Mesendoderm (in vitro differentiated cells): ENCODE results near the gene DDX5.

Experiments used
- DNase-seq: peaks from one replicate; pipeline ENCODE4 v3.0.0; 2013
- H2AK5ac ChIP-seq: 2 replicates; pipeline ENCODE4 v1.6.1; 2013; ENCODE audit warnings: low read length, inconsistent platforms
- H2BK120ac ChIP-seq: 2 replicates; pipeline ENCODE4 v1.6.1; 2013; ENCODE audit warnings: low read depth, mild to moderate bottlenecking, low read length, moderate library complexity, mixed read lengths
- H2BK15ac ChIP-seq: replicated peaks from 2 replicates; pipeline ENCODE4 v1.6.1; 2013; ENCODE audit warnings: low read depth, mild to moderate bottlenecking, moderate library complexity
- H2BK5ac ChIP-seq: 2 replicates; pipeline ENCODE4 v1.6.1; 2013; ENCODE audit warnings: low read length, inconsistent platforms
- H3K18ac ChIP-seq: 2 replicates; pipeline ENCODE4 v1.6.1; 2013; ENCODE audit warnings: mild to moderate bottlenecking, low read length, mixed read lengths
- H3K23ac ChIP-seq: one replicate; pipeline ENCODE4 v1.6.1; 2013; ENCODE audit warnings: low read length
- H3K27ac ChIP-seq: 2 replicates; pipeline ENCODE4 v1.5.1; 2013; ENCODE audit warnings: low read depth, mild to moderate bottlenecking, inconsistent platforms, low read length, moderate library complexity
- H3K27me3 ChIP-seq: 2 replicates; pipeline ENCODE4 v1.6.1; 2013; ENCODE audit warnings: low read length, control low read depth, mild to moderate bottlenecking, inconsistent platforms; ENCODE audit not compliant: insufficient read depth, poor library complexity
- H3K36me3 ChIP-seq: 2 replicates; pipeline ENCODE4 v1.6.1; 2013; ENCODE audit warnings: low read length, inconsistent platforms; ENCODE audit not compliant: control insufficient read depth, insufficient read depth
- H3K4ac ChIP-seq: one replicate; pipeline ENCODE4 v1.6.1; 2013; ENCODE audit warnings: low read depth, mild to moderate bottlenecking, low read length, moderate library complexity
- H3K4me1 ChIP-seq: 2 replicates; pipeline ENCODE4 v1.6.1; 2013; ENCODE audit warnings: low read depth, low read length, inconsistent platforms; ENCODE audit not compliant: control insufficient read depth
- H3K4me2 ChIP-seq: 2 replicates; pipeline ENCODE4 v1.6.1; 2013; ENCODE audit warnings: low read length
- H3K4me3 ChIP-seq: 2 replicates; pipeline ENCODE4 v1.5.1; 2013; ENCODE audit warnings: mild to moderate bottlenecking, low read length
- H3K56ac ChIP-seq: one replicate; pipeline ENCODE4 v1.6.1; 2013; ENCODE audit warnings: low read length
- H3K79me1 ChIP-seq: 2 replicates; pipeline ENCODE4 v1.6.1; 2013; ENCODE audit warnings: low read length, inconsistent platforms
- H3K79me2 ChIP-seq: 2 replicates; pipeline ENCODE4 v1.6.1; 2013; ENCODE audit warnings: mild to moderate bottlenecking, low read length; ENCODE audit not compliant: control insufficient read depth, insufficient read depth
- H3K9ac ChIP-seq: 2 replicates; pipeline ENCODE4 v1.6.1; 2013; ENCODE audit warnings: low read length, inconsistent platforms
- H4K5ac ChIP-seq: one replicate; pipeline ENCODE4 v1.6.1; 2013; ENCODE audit warnings: low read length
- H4K8ac ChIP-seq: one replicate; pipeline ENCODE4 v1.6.1; 2013; ENCODE audit warnings: low read depth, mild to moderate bottlenecking, control low read depth, low read length, moderate library complexity
- WGBS: extraction: QIAGEN DNeasy Blood & Tissue Kit; methylation state at CpG from one replicate; pipeline ENCODE4 v1.1.7; 2013; ENCODE audit warnings: low lambda C conversion rate, missing lambda C conversion rate; ENCODE audit not compliant: insufficient coverage; ENCODE audit errors: extremely low coverage; 5-methylcytosine and 5-hydroxymethylcytosine counted together

DDX5 gene

DNA sequence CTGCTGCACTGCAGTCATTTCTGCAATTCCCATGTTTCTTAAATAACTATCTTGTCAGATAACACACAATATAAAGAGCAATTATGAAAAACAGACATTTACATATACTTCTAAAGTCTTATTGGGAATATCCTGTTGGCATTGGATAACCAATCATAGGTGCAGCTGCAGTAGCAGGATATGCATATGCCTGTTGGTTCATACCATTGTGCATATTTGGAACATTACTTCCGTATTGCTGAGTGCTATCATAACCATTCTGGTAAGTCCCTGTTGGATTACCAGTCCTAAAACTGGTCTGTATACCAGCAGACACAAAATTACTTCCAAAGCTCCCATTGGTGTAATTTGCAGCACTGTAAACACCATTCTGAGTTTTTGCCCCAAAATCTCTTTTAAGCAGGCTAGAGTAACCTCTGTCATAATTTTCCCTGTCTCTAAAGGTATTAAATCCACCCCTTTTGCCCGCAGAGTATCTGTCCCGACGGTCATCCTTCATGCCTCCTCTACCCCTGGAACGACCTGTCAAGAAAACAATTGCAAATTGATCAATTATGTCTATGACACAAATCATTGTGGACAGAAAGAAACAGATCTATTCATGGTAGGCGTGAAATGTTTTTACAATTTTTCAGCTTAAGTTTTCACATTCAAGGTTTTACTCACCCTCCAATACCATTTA, 6.1 kb downstream of the DDX5 start:
- no peak overlapping the region for H2BK15ac ChIP-seq
- no peak overlapping the region for H3K27ac ChIP-seq
- no peaks in the 10 kb centered on the region for H3K4me1 ChIP-seq
- no peak overlapping the region for H2AK5ac ChIP-seq
- H3K18ac ChIP-seq: no peak overlapping the region
- H2BK5ac ChIP-seq: no peak overlapping the region
- H4K5ac ChIP-seq: no peak overlapping the region
- H3K79me1 ChIP-seq: peaks cover 17% of the 10 kb centered on the region
- DNase-seq: no peak
- no peak overlapping the region for H2BK120ac ChIP-seq
- H3K9ac ChIP-seq: no peak overlapping the region
- no peak overlapping the region for H3K4ac ChIP-seq
- H3K4me3 ChIP-seq: no peak overlapping the region
- H3K4me2 ChIP-seq: no peak overlapping the region
- no CpG with 5 or more reads among the region's 6 CpGs for WGBS
- H3K56ac ChIP-seq: no peak overlapping the region
- H3K36me3 ChIP-seq: peaks cover 31% of the 10 kb centered on the region
- no peaks in the 10 kb centered on the region for H3K27me3 ChIP-seq
- H3K23ac ChIP-seq: no peak overlapping the region
- H4K8ac ChIP-seq: no peak overlapping the region
- peaks cover 50% of the 10 kb centered on the region for H3K79me2 ChIP-seq

DNA sequence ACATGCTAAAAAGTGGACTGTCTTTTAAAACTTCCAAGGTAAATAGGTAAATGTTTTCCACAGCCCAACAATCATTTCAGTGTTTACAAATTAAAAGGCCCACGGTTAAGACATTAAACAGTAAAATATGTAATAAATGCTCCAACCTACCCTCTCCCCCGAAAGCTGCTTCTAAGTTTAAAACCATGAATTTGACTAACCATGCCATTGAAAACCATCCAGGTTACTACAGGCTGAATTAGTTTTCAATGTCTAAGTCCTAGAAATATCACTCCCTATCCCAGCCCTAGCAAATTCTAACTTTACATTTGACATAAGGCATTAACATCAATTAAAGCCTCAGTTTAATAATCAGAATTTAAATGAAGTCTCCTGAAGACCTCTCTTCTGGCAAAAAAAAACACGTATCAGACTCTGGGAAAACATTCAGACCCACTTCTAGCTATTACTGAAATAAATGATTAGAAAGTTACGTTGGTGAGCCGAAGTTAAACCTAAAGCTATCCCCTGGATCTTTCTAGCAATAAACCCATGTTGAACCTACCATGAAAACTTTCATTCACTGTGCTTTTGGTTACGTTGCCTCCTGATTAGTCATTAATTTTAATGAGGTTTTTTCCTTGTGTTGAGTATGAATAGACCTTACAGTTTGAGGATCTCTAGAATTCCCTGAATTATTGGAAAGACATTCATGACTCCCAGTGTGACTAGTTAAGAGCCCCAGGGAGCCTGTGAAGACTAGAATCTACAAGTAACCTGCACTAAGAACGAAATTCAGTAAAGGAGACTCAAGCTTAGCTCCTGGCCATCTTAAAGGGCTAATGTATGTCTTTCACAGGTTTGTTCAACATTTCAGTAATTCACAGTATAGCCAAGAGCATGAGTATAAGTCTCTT, 7.5 kb downstream of the DDX5 start:
- peaks cover 17% of the 10 kb centered on the region for H3K79me1 ChIP-seq
- H2BK120ac ChIP-seq: no peak overlapping the region
- H2BK5ac ChIP-seq: no peak overlapping the region
- no CpG with 5 or more reads among the region's 7 CpGs for WGBS
- H3K4me2 ChIP-seq: no peak overlapping the region
- no peak overlapping the region for H3K4ac ChIP-seq
- peaks cover 38% of the 10 kb centered on the region for H3K79me2 ChIP-seq
- peaks cover 27% of the 10 kb centered on the region for H3K36me3 ChIP-seq
- no peak overlapping the region for H3K23ac ChIP-seq
- H3K4me3 ChIP-seq: no peak overlapping the region
- no peak overlapping the region for H4K5ac ChIP-seq
- H4K8ac ChIP-seq: no peak overlapping the region
- H3K18ac ChIP-seq: no peak overlapping the region
- H3K27ac ChIP-seq: no peak overlapping the region
- no peaks in the 10 kb centered on the region for H3K27me3 ChIP-seq
- peak overlapping the region; percentile 6 for H3K9ac ChIP-seq
- no peak overlapping the region for H2BK15ac ChIP-seq
- H3K4me1 ChIP-seq: no peaks in the 10 kb centered on the region
- H2AK5ac ChIP-seq: no peak overlapping the region
- no peak for DNase-seq
- no peak overlapping the region for H3K56ac ChIP-seq

DNA sequence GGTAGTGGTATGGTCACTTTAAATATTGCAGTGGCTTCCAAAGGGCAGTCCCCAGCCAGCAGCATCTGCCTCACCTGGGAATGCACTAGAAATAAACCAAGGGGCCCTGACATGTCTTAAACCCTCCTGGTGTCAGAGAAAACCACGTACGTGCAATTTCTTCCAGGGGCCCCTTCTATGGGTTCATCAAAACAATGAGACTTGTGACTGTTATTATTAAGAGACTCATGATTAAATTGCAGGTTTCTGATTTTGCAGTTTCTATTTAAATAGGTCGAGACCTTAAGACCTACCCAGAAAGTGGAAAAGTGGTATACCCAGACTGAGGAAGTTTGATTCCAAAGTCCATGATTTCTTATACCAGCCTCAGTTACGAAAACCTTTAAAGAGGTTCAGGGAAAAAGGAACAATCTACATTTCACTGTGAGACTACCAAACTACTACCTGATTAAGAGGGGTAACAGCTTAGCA, 8.5 kb downstream of the DDX5 start:
- Histone ChIP-seq H3K9ac (peak overlapping the region; percentile 50), H3K79me2 (peaks cover 29% of the 10 kb centered on the region), H3K4me1 (no peaks in the 10 kb centered on the region), H3K36me3 (peaks cover 21% of the 10 kb centered on the region), H3K4me2 (no peak overlapping the region), H4K8ac (no peak overlapping the region), H2BK5ac (no peak overlapping the region), H3K4me3 (no peak overlapping the region), H2AK5ac (no peak overlapping the region), H3K18ac (no peak overlapping the region), H3K79me1 (peaks cover 13% of the 10 kb centered on the region), H3K27ac (peak overlapping the region; percentile 69), H2BK15ac (no peak overlapping the region), H3K4ac (no peak overlapping the region), H3K27me3 (no peaks in the 10 kb centered on the region), H3K56ac (no peak overlapping the region), H2BK120ac (no peak overlapping the region), H4K5ac (no peak overlapping the region), H3K23ac (no peak overlapping the region)
- WGBS: no CpG with 5 or more reads among the region's 4 CpGs
- DNase-seq: no peak

DNA sequence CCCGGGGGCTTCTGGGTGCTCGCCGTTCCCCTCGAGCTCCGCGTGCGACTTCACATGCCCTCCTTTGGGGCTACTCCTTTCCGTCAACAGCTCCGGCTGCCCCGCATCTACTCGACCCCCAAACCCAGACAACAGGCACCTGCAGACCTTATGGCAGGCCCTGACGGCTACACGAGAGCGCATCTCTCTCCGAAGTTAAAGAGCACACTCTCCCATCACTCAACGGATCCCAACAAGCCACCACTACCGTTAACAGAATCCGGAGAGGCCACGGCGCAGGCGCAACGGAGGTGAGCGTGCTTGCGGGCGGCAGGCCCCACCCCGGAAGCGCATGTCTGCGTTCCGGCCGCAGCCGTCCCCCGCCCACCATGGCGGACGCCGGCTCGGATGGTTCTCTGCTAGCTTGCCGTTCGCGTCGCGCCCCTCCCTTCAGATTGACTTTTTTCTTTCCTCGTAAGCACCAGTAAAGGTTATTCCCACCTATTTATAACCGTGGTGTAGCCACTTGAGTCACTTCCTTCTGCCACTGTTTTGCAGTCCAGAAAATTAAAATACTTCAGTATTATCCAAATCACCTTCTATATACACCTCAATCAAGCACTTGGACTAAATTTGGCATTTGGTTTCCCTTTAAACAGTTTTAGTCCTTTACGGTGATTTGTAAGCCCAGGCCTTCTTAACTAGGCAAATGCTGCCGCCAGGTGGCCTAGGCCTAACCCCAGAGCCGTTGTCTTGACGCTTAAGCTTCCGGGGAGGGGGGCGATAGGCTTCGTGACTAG, 9.1 kb downstream of the DDX5 start, which contains the start of gene POLG2:
Gene POLG2, minus strand, starts transcription at position 269 of the 779 bp plus-strand sequence. Its CDS starts 86 bp downstream, at position 183.
- peak within 1 kb of the TSS; percentile 88 for H3K9ac ChIP-seq
- H3K4ac ChIP-seq: no peak within 1 kb of the TSS
- H3K27ac ChIP-seq: peak within 1 kb of the TSS; percentile 74
- H2AK5ac ChIP-seq: no peak within 1 kb of the TSS
- peak within 1 kb of the TSS; percentile 73 for H3K4me2 ChIP-seq
- no peak within 1 kb of the TSS for H4K8ac ChIP-seq
- H2BK120ac ChIP-seq: no peak within 1 kb of the TSS
- H3K4me1 ChIP-seq: no peaks in the 10 kb centered on the region
- H2BK5ac ChIP-seq: no peak within 1 kb of the TSS
- no peaks in the 10 kb centered on the region for H3K27me3 ChIP-seq
- H3K79me2 ChIP-seq: peaks cover 23% of the 10 kb centered on the region
- H4K5ac ChIP-seq: no peak within 1 kb of the TSS
- H3K56ac ChIP-seq: peak within 1 kb of the TSS; percentile 95
- DNase-seq: peak; percentile 97
- WGBS: no CpG with 5 or more reads among the region's 50 CpGs
- no peak within 1 kb of the TSS for H2BK15ac ChIP-seq
- no peak within 1 kb of the TSS for H3K18ac ChIP-seq
- peaks cover 10% of the 10 kb centered on the region for H3K79me1 ChIP-seq
- peak within 1 kb of the TSS; percentile 89 for H3K4me3 ChIP-seq
- peak within 1 kb of the TSS; percentile 83 for H3K23ac ChIP-seq
- H3K36me3 ChIP-seq: peaks cover 18% of the 10 kb centered on the region

DNA sequence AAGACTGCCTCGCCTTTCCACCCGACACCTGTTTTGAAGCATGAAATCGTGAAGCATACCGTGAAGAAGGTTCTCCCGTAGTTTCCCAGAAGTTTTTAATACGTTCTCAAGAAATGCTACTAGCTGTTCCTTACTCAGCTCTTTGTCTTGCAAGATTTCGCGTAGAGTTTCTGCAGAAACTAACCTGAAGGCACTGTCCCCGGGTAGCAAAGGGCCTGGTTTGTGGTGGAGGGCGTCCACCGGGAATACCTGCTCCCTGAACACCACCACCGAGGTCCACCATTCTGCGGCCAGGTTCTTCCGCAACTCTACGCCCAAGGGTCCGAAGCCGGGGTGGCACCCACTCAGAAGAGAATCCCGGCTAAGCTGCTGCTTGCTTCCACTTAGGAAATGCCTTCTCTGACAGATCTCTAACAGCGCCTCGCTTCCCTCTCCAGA, 9.7 kb downstream of the DDX5 start:
- H2AK5ac ChIP-seq: no peak overlapping the region
- peak overlapping the region; percentile 88 for H3K9ac ChIP-seq
- H3K36me3 ChIP-seq: peaks cover 13% of the 10 kb centered on the region
- peak overlapping the region; percentile 74 for H3K27ac ChIP-seq
- no peak overlapping the region for H4K8ac ChIP-seq
- no peaks in the 10 kb centered on the region for H3K4me1 ChIP-seq
- WGBS: no CpG with 5 or more reads among the region's 20 CpGs
- no peak overlapping the region for H2BK5ac ChIP-seq
- H2BK15ac ChIP-seq: no peak overlapping the region
- peak overlapping the region; percentile 95 for H3K56ac ChIP-seq
- H3K27me3 ChIP-seq: no peaks in the 10 kb centered on the region
- peaks cover 6% of the 10 kb centered on the region for H3K79me1 ChIP-seq
- no peak overlapping the region for H2BK120ac ChIP-seq
- no peak overlapping the region for H3K18ac ChIP-seq
- peaks cover 19% of the 10 kb centered on the region for H3K79me2 ChIP-seq
- H3K4ac ChIP-seq: no peak overlapping the region
- H3K23ac ChIP-seq: no peak overlapping the region
- no peak for DNase-seq
- H3K4me3 ChIP-seq: peak overlapping the region; percentile 89
- H4K5ac ChIP-seq: no peak overlapping the region
- H3K4me2 ChIP-seq: peak overlapping the region; percentile 60
